ENCODE results near the gene YWHAQ. TPM values are rescaled to one million over a fixed set of nuclear protein-coding genes. Genes with fewer than 3 reads are reported as not detected.

YWHAQ gene
- total and polyA plus RNA-seq, 3 donors from 2014 or later: 260 to 374 (median 261) TPM

DNA sequence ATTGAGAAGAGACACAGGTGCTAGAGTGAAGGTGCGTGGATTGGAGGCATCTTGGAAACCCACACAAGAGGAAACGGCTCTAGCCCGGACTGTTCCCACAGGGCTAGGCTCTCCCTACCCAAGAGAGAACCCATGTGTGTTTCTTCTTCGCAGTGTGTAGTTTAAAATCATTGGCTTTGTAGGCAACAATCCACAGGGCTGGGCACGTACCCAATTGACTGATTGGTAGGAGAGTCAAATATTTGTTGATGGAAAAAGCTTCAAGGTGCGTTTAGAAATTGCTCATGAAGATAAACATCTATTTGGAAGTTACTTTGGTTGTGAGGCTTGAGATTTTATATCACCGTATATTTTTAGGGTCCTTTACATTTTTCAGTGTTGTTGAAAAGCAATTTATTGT, 13.2 kb upstream of the YWHAQ start:
- H3K4me3 ChIP-seq: no peak overlapping the region
- no peak for DNase-seq
- H3K4me1 ChIP-seq: peaks cover 17% of the 10 kb centered on the region
- H3K27ac ChIP-seq: no peak overlapping the region
- no peaks in the 10 kb centered on the region for H3K27me3 ChIP-seq
- TF ChIP-seq, protein P1, sequence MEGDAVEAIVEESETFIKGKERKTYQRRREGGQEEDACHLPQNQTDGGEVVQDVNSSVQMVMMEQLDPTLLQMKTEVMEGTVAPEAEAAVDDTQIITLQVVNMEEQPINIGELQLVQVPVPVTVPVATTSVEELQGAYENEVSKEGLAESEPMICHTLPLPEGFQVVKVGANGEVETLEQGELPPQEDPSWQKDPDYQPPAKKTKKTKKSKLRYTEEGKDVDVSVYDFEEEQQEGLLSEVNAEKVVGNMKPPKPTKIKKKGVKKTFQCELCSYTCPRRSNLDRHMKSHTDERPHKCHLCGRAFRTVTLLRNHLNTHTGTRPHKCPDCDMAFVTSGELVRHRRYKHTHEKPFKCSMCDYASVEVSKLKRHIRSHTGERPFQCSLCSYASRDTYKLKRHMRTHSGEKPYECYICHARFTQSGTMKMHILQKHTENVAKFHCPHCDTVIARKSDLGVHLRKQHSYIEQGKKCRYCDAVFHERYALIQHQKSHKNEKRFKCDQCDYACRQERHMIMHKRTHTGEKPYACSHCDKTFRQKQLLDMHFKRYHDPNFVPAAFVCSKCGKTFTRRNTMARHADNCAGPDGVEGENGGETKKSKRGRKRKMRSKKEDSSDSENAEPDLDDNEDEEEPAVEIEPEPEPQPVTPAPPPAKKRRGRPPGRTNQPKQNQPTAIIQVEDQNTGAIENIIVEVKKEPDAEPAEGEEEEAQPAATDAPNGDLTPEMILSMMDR (IDR thresholded peaks at IDR 0.05): no peak
- TF ChIP-seq POLR2A (IDR thresholded peaks at IDR 0.05): no peak
- 92 to 95% methylated on average over 7 of the region's 7 CpGs for WGBS, 2 donors
- intact Hi-C loops (cut with DNase I; ENCODE audit: low total_unique reads): no loop called here
- H3K9me3 ChIP-seq: no peaks in the 10 kb centered on the region
- H3K36me3 ChIP-seq (ENCODE audit: low read depth, missing control alignments): no peaks in the 10 kb centered on the region

DNA sequence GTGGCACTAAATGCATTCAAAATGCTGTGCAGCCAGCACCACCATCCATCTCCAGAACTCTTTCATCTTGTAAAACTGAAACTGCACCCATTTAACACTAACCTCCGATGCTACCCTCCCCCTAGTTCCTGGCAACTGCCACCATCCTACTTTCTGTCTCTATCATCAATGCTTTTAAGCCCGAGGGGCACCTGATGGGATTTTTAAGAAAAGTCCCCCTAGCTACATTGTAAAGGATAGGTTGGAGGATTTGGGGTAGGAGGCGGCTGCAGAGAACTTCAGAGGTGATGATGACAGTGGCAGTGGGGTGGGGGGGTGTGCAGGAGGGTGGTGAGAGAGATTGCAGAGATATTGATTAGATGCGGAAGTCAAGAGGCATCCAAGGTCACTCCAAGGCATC, 10.8 kb upstream of the YWHAQ start:
- TF ChIP-seq, protein P1 (IDR thresholded peaks at IDR 0.05): no peak
- TF ChIP-seq POLR2A (IDR thresholded peaks at IDR 0.05): no peak

DNA sequence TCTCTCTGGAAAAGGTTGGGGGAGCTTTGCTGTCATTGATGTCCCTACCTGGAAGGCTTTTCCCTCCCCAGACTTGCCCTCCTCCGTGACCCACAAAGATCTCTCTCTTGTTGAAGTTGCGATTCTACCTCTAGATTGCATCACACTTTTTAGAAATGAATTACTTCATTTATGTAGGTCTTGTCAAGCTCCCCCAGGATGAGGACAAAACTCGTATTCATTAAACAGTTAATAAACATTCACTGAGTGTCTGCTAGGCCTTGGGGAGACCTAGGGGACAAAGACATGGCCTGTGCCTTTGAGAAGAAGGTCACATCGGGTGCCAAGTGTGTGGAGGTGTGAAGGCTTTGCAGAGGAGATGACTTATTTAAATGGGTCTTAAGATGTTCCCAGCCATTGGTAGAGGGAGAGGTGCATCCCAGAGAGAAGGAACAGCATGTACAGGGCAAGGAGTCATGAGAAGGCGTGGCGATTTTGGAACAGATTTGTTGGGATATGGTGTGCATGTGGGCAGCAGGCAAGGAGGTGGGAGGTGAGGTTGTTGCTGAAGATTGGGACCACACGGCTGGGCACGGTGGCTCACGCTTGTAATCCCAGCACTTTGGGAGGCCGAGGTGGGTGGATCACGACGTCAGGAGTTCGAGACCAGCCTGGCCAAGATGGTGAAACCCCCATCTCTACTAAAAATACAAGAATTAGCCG, 9.8 kb upstream of the YWHAQ start:
- intact Hi-C loops (cut with DNase I; ENCODE audit: low total_unique reads): no loop called here
- TF ChIP-seq, protein P1 (IDR thresholded peaks at IDR 0.05): no peak
- no peak for TF ChIP-seq POLR2A (IDR thresholded peaks at IDR 0.05)
- no peaks in the 10 kb centered on the region for H3K36me3 ChIP-seq (ENCODE audit: low read depth, missing control alignments)
- H3K27ac ChIP-seq: no peak overlapping the region
- 76 to 82% methylated on average over 14 of the region's 14 CpGs for WGBS, 2 donors
- H3K9me3 ChIP-seq: no peaks in the 10 kb centered on the region
- DNase-seq: no peak
- no peak overlapping the region for H3K4me3 ChIP-seq
- peaks cover 30% of the 10 kb centered on the region for H3K4me1 ChIP-seq
- no peaks in the 10 kb centered on the region for H3K27me3 ChIP-seq

More for the DNA sequence above, 10.8 kb upstream of the YWHAQ start:
- H3K36me3 ChIP-seq (ENCODE audit: low read depth, missing control alignments): no peaks in the 10 kb centered on the region
- H3K4me1 ChIP-seq: peaks cover 30% of the 10 kb centered on the region
- H3K27ac ChIP-seq: no peak overlapping the region
- H3K27me3 ChIP-seq: no peaks in the 10 kb centered on the region
- no peak for DNase-seq
- intact Hi-C loops (cut with DNase I; ENCODE audit: low total_unique reads): no loop called here
- WGBS, 2 donors: 59 to 81% methylated on average over 4 of the region's 4 CpGs
- H3K9me3 ChIP-seq: no peaks in the 10 kb centered on the region
- no peak overlapping the region for H3K4me3 ChIP-seq

DNA sequence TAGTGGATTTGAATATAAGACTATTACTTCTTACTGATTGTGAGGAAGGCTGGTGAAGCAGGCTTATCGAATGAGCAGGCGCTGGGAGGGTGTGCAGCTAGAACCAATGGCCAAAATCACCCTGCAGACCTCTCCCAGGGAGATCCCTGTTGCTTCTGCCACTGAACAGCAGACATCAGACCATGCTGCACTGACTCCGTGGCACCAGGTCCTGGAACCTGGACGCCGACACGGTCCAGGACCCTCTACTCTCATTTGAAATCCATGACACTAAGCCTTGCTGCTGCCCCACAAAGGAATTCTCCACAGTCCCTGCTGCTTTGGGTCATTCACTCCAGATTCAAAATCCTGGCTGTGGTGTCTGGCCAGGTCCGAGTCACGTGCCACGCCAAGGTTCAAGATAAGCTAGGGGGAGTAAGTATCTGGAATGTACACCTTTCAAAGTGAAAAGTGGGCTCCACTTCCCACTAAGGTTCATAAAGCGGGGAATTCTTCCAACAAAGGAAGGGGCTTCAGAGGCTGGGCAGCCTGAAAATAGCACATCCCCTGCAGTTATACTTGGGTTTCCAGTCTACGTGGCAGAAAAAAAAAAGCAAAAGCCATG, 9.0 kb upstream of the YWHAQ start:
- WGBS, 2 donors: 77 to 80% methylated on average over 11 of the region's 11 CpGs
- Histone ChIP-seq H3K36me3 (ENCODE audit: low read depth, missing control alignments) (no peaks in the 10 kb centered on the region), H3K27ac (peak overlapping the region in 1 of 2 donors; percentile 37), H3K4me1 (peaks cover 30% of the 10 kb centered on the region), H3K9me3 (no peaks in the 10 kb centered on the region), H3K4me3 (no peak overlapping the region), H3K27me3 (no peaks in the 10 kb centered on the region)
- DNase-seq: no peak
- intact Hi-C loops (cut with DNase I; ENCODE audit: low total_unique reads): no loop called here
- TF ChIP-seq POLR2A (IDR thresholded peaks at IDR 0.05): no peak
- TF ChIP-seq, protein P1 (IDR thresholded peaks at IDR 0.05): no peak

Measured in testis (tissue), 3 donors.